ENCODE measurements around the gene IPO5. TPM values are rescaled to one million over a fixed set of nuclear protein-coding genes. Genes with fewer than 3 reads are reported as not detected.

IPO5 gene
- total RNA-seq, 4 donors from 2014 or later = 119 to 144 (median 130) TPM

DNA sequence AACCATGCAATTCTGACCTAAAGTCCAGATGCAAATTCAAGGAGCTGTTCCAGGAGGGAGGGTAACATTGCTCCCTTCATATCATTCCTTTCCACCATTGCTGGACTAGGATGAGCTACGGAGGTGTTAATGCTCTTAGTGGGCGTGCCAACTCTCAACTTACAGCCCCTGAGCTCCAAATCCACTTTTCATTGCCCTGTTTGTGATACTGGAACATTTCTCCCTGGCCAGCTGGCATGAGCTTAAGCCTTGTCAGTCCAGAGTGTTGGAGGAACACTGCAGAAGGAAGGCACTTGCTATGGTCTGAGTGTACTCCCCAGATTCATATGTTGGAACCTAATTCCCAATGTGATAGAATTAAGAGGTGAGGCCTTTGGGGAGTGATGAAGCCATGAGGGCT is 119.0 kb downstream of the IPO5 start:
- Histone ChIP-seq H3K27ac (replicated peaks in 1 of 4) (no peak overlapping the region), H3K27me3 (no peaks in the 10 kb centered on the region), H3K36me3 (no peaks in the 10 kb centered on the region), H3K4me1 (no peaks in the 10 kb centered on the region), H3K9me3 (no peaks in the 10 kb centered on the region), H3K4me3 (no peak overlapping the region)
- DNase-seq (ENCODE audit: extremely low spot score) = no peak
- TF ChIP-seq POLR2A (IDR thresholded peaks at IDR 0.05; ENCODE audit: low read depth) (no peak), POLR2AphosphoS5 (IDR thresholded peaks at IDR 0.05) (no peak), EP300 (IDR thresholded peaks at IDR 0.05) (no peak)
- TF ChIP-seq, protein P1, sequence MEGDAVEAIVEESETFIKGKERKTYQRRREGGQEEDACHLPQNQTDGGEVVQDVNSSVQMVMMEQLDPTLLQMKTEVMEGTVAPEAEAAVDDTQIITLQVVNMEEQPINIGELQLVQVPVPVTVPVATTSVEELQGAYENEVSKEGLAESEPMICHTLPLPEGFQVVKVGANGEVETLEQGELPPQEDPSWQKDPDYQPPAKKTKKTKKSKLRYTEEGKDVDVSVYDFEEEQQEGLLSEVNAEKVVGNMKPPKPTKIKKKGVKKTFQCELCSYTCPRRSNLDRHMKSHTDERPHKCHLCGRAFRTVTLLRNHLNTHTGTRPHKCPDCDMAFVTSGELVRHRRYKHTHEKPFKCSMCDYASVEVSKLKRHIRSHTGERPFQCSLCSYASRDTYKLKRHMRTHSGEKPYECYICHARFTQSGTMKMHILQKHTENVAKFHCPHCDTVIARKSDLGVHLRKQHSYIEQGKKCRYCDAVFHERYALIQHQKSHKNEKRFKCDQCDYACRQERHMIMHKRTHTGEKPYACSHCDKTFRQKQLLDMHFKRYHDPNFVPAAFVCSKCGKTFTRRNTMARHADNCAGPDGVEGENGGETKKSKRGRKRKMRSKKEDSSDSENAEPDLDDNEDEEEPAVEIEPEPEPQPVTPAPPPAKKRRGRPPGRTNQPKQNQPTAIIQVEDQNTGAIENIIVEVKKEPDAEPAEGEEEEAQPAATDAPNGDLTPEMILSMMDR (IDR thresholded peaks at IDR 0.05) = no peak
- intact Hi-C loops (cut with DNase I) = no loop called here
- 88% methylated on average over 2 of the region's 2 CpGs for whole genome bisulfite sequencing

Small RNA genes within 50 kb of the gene (small RNA-seq; reads per million reads assigned to genes)
- gene FTLP8 = 0 reads per million in 3 donors

Other genes with a start within 250 kb of the IPO5 start
- 10 to 100 TPM; 21.2 to 56.5 (median 35.1) TPM for gene FARP1, start 189.4 kb downstream of the IPO5 start, total RNA-seq
- not detected for gene RNF113B, start 223.6 kb downstream of the IPO5 start, total RNA-seq

All from esophagus muscularis mucosa (tissue), 4 donors.